GM08714 (cell line): ENCODE data around the gene AHRR.

Experiments
- H3K4me3 ChIP-seq: fragments of 200-500 bp; sonication (Bioruptor generic); 2 replicates; pipeline ENCODE4 v1.5.1; 2014; ENCODE audit warnings: mild to moderate bottlenecking, low read length, inconsistent platforms
- ZNF274 ChIP-seq: IDR thresholded peaks from 2 replicates; pipeline ENCODE4 v1.6.1; 2012; ENCODE audit warnings: mild to moderate bottlenecking, low read depth, low read length

AHRR gene

DNA sequence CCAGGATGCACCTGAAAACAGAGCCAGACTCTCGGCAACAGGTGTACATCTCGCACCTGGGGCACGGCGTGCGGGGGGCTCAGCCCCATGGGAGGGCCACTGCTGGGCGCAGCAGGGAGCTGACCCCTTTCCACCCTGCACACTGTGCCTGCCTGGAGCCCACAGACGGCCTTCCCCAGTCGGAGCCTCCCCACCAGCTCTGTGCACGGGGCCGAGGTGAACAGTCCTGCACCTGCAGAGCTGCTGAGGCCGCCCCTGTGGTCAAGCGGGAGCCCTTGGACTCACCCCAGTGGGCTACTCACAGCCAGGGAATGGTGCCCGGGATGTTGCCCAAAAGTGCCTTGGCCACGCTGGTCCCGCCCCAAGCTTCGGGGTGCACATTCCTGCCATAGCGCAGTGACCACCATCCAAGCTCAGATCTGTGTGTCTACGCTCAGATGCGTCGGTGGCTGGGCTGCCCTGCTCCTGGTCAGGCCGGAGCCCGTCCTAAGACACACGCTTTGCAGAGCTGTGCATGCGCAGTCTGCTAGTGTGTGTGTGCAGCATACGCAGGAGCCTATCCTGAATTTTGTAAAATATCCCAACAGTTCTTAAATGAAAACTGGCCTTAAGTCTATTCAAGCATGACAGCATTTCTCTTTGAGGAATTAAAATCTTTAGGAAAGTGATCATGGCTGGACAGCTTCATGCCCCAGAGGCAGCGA is 113.1 kb downstream of the AHRR start:
- no peak overlapping the region for H3K4me3 ChIP-seq

DNA sequence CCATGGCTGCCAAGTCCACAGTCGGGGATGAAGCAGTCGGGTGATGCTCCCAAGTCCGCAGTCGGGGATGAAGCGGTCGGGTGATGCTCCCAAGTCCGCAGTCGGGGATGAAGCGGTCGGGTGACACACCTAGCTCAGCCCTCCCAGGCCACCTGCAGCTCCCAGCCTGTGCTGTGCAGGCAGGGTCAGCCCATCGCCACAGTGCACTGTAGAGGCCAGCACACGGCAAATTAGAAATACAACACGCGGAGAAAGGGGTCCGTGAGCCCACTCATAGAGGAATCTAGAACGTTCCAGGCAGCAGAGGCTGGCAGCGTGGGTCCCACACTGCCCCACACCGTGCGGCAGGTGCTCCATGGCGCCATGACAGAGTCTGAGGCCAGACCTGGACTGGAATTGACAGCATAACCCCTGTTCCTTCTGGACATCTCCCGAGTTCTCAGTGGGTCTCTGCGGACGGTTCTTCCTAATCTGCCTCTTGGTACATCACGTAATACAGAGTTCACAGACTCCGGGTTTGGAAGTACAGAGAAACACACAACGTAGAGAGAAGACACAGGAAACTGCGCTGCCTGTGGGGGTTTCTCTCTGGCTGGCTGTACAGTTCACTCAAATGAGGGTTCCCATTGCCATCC is 113.8 kb downstream of the AHRR start:
- H3K4me3 ChIP-seq, result no peak overlapping the region
- no peak for TF ChIP-seq ZNF274

More for the DNA sequence above, 113.1 kb downstream of the AHRR start:
- no peak for TF ChIP-seq ZNF274

DNA sequence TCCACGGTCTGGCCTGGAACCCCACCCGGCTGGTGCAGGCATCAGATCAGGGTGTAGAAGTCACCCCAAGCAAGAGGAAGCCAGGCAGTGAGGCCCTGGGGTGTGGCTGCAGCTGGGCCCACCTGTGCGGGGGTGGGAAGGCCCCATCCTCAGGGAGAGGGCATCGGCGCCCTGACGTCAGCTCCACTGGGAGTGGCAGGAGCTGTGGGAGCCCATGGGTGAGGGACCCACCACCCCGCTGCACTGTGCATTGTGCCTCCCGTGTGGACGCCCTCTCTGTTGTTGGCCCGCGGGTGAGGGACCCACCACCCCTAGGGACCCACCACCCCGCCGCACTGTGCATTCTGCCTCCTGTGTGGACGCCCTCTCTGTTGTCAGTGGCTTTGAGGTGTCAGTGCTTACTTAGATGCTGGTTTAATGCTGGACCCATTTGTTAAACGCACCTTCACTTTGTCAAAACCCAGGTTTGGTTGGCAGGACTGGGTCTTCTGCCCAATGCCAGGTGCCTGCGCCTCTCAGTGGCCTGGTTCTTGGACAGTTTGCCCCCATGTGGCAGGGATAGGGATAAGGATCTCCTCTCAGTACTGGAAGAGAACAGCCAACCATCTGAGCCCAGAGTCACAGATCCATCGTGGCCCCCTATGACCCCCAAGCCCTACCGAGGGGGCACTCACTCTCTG is 114.6 kb downstream of the AHRR start:
- H3K4me3 ChIP-seq, result no peak overlapping the region
- TF ChIP-seq ZNF274, result no peak

DNA sequence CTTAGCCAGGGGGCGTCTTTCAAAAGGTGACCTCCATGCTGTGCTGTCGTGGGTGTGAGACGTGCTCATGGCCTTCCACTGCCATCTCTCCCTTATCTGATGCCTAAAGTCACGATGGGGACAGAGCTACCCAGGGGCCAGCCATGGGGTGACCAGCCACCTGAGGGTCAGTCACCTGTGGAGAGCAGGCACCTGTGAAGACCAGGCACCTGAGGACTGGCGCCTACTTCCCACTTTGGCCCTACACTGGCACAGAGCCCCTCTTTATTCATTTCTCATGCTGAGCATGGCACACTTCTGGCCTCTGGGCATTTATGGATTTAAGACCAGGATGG is 115.1 kb downstream of the AHRR start:
- no peak for TF ChIP-seq ZNF274

GRCh38 chr5:437281-437771 is 115.8 kb downstream of the AHRR start:
- TF ChIP-seq ZNF274, result no peak

More for the DNA sequence above, 115.1 kb downstream of the AHRR start:
- H3K4me3 ChIP-seq, result no peak overlapping the region

GRCh38 chr5:438481-438981 is 117.0 kb downstream of the AHRR start:
- no peak for TF ChIP-seq ZNF274
- no peak overlapping the region for H3K4me3 ChIP-seq

More at GRCh38 chr5:437281-437771, 115.8 kb downstream of the AHRR start:
- H3K4me3 ChIP-seq, result no peak overlapping the region

GRCh38 chr5:439181-439580 is 117.7 kb downstream of the AHRR start:
- no peak for TF ChIP-seq ZNF274
- H3K4me3 ChIP-seq, result no peak overlapping the region

- no peak for TF ChIP-seq ZNF274
These were observed 118.1 kb downstream of the AHRR start for GRCh38 chr5:439636-440035.

DNA sequence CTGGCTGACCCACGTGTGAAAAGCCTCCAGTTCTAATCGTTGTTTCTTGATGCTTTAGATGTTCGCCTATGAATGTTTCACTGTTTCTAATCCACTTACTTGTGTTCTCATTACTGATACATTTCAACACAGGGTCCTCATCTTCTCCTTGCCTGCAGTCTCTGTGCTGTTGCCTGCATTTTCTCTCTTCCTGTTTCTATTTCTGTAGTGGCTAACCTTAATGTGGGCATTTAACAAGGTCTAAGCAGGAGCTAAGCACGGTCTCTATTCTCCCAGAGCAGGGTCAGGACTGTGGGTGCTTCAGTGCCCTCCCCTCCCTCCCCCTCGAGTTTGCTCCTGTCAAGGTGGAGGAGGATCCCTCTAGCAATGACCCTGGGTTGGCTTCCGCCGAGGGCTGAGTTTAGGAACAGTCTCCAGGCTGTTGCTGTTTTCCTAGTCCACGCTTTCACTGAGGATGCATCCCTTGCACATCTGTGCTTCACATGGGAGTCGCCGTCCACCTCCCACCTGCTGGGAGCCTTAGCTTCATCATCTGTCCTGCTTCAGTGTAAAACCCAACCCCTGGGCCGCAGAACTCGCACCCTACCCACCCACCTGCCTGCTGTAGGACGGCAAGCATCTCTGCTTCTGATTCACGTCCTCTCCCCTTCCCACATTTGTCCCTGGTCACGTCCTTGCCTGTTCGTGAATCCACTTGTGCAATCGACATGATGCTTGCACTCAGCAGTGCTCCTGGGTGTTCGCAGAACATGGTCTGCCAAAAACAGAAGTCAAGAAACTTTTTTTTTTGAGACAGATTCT is 119.1 kb downstream of the AHRR start:
- H3K4me3 ChIP-seq, result no peak overlapping the region

More at GRCh38 chr5:439636-440035, 118.1 kb downstream of the AHRR start:
- no peak overlapping the region for H3K4me3 ChIP-seq

GRCh38 chr5:441996-442334 is 120.5 kb downstream of the AHRR start:
- no peak for TF ChIP-seq ZNF274
- H3K4me3 ChIP-seq, result peak overlapping the region; percentile 93; the same call in 1 of the 2 replicates

More for the DNA sequence above, 119.1 kb downstream of the AHRR start:
- no peak for TF ChIP-seq ZNF274

GRCh38 chr5:442335-443238 is 121.1 kb downstream of the AHRR start, which contains the start of gene EXOC3:
Gene EXOC3 (plus strand): TSS chr5:443176. CDS start chr5:446206, 3,030 bp downstream.
- TF ChIP-seq ZNF274, result no peak
- H3K4me3 ChIP-seq, result peak within 1 kb of the TSS; percentile 93

DNA sequence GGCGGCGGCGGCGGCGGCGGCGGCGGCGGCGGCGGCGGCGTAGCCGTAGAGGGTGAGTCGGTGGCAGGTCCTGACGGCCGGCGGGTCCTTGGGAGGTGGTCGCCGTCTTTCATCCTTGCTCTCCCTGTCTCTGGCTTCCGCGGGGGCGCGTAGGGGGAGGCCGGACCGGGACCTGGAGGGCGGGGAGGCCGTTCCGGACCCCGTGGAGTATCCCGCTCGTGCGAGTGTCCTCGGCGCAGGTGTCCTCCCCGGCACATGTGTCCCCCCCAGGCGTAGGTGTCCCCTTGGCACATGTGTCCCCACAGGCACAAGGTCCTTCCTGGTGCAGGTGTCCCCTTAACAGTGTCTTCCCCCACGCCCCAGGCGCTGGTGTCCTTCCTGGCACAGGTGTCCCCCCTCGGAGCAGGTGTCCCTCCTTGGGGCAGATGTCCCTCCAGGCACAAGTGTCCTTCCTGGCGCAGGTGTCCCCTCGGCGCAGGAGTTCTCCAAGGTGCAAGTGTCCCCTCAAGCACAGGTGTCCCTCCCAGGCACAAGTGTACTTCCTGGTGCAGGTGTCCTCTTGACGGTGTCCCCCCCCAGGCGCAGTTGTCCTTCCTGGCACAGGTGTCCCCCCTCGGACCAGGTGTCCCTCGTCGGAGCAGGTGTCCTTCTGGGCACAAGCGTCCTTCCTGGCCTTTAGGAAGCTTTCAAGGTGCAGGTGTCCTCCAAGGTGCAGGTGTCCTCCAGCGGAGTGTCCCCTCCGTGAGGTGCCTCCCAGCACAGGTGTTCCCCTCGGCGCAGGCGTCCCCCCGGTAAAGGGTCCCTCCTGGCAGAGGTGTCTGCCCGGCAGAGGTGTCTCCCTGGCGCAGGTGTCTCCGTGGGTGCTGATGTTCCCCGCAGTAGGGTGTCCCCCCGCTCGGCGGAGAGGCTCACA is 122.0 kb downstream of the AHRR start:
- no peak for TF ChIP-seq ZNF274

More for the DNA sequence above, 122.0 kb downstream of the AHRR start:
- H3K4me3 ChIP-seq, result peak overlapping the region; percentile 93
